ENCODE results near the gene GARNL3. TPM values are rescaled to one million over a fixed set of nuclear protein-coding genes. Genes with fewer than 3 reads are reported as not detected.

Gene GARNL3
- total RNA-seq, 1 donor from 2014 or later = 5.6 TPM

DNA sequence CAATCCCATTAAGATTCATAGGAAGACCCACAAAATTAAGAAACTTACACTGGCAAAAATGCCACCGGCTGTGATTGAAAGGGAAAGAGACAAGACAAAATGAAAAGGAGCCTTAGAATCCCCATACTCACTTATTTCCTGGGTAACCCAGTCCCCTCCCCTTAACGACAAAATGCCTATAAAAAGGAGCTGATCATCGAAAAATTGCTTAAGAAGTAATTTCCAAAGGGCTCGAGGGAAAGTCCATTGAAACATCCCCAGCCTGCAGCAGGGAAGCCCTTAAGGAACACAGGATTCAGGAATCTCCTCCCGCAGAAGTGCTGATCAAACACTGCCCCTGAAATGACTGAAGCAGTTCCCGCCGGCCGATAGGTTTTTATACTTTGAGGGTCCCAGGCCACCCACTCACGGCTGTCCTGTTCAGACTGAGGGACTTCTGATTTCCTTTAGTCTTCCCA, 158.9 kb downstream of the GARNL3 start:
- DNase-seq (ENCODE audit: low spot score) = no peak

DNA sequence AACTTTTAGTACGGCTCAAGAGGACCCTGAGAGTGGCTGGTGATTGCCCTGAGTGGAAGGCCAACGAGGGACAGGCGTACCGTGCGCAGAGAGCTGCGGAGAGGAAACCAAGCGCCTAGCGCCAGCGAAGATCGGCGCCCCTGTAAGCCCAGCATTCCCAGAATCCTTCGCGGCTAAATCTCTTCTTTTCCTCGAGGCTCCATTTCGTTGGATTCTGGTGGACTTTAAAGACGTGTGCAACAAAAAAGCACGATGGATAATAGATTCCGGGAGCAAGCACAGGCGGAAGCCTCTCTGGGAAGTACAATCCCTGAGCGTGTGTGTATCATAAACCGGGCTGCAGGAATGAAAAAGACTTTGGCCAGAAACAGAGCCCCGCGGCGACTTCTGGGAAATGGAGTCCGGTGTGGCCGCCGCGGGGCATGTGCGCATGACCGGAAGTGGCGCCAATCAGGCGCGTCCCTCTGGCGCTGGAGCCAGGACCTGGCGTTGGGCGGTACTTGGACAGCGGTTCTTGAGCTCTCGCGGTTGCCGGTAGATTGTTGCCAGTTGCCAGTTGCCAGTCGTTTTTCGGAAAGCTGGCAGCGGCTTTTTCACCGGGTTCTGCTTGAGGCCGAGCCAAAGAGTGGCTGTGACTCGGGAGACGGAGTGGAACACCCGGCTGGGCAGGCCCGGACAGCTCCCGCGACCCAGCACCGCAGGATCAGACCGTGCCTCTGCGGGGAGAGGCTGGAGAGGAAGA, 159.5 kb downstream of the GARNL3 start, which contains the start of gene ZNF79:
Gene ZNF79 (plus strand): TSS at position 449 of the 742 bp plus-strand sequence. CDS start 406 bp downstream, outside the sequence.
- DNase-seq (ENCODE audit: low spot score) = peak; percentile 97

DNA sequence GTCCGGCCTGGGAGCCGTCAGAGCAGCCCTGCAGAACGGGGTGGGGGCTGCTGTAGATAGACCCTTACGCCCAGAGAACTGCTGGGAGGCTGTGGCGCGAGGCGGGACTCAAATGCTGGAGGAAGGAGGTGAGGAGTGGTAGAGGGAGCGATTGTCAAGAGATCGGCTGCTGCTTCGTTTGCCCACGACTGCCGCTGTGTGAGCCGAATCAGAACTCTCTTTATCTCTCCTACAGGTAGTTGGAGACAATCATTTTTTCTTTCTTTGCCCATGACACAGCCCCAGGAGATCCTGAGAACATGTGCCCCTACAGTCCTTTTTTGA, 160.1 kb downstream of the GARNL3 start:
- DNase-seq (ENCODE audit: low spot score) = no peak

DNA sequence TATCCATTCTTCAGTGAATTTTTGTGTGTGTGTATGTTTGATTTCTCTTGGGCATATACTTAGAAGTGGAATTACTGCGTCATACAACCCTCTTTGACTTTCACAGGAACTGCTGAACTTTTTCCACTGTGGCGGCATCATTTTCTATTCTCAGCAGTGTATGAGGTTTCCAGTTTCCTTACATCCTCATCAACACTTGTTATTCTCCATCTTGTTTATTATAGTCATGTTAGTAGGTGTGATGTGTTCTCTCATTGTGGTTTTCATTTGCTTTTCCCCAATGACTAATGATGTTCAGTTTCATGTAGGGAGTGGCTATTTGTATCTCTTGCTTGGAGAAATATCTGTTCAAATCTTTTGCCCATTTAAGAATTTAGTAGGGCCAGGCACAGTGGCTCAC, 162.2 kb downstream of the GARNL3 start:
- DNase-seq (ENCODE audit: low spot score) = no peak

GRCh38 chr9:127428348-127428747, 163.8 kb downstream of the GARNL3 start:
- no peak for DNase-seq (ENCODE audit: low spot score)

DNA sequence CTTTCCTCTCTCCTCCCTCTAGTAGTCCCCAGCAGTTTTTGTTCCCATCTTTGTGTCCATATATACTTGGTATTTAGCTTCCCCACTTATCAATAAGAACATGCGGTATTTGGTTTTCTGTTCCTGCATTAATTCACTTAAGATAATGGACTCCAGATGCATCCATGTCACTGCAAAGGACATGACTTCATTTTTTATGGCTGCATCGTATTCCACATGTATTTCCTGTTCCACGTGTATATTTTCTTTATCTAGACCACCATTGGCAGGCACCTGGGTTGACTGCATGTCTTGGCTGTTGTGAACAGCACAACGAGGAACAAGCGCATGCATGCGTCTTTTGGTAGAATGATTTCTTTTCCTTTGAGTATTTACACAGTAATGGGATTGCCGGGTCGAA, 165.8 kb downstream of the GARNL3 start:
- no peak for DNase-seq (ENCODE audit: low spot score)

- DNase-seq (ENCODE audit: low spot score) = no peak
Measured at GRCh38 chr9:127437497-127438264, 173.1 kb downstream of the GARNL3 start.

GRCh38 chr9:127438394-127438793, 173.8 kb downstream of the GARNL3 start:
- DNase-seq (ENCODE audit: low spot score) = no peak

Other genes starting within 250 kb of the GARNL3 start
- 169 TPM for gene ANGPTL2, start 142.1 kb upstream of the GARNL3 start, total RNA-seq
- 15.1 TPM for gene SLC2A8, start 132.4 kb downstream of the GARNL3 start, total RNA-seq
- 6.1 TPM for gene ZNF79, start 159.6 kb downstream of the GARNL3 start, total RNA-seq
- 1,060 TPM for gene RPL12, start 186.6 kb downstream of the GARNL3 start, total RNA-seq
- 12.2 TPM for gene LRSAM1, start 186.7 kb downstream of the GARNL3 start, total RNA-seq

All from mesenteric fat pad (tissue), 1 donor.